A673 (cell line): Measurements from ENCODE around the gene MORN1. TPM values are rescaled to one million over a fixed set of nuclear protein-coding genes. Genes with fewer than 3 reads are reported as not detected.

Experiments used
- BruUV-seq: library from RNA; stranded (reverse); fragments of 400-500 nt; replicated peaks from 2 replicates; lab custom pipeline; 2021; lab: Mats Ljungman, UMichigan
- CTCF ChIA-PET: fragments of 300-600 bp; sonication (Branson Sonifier 250); formaldehyde crosslinking; loops from one replicate; lab custom pipeline; 2022; ENCODE audit warnings: antibody characterized with exemption; lab: Charles Lee
- POLR2A ChIA-PET: fragments of 300-600 bp; sonication (Branson Sonifier 250); formaldehyde crosslinking; loops from one replicate; lab custom pipeline; 2022; ENCODE audit warnings: antibody characterized with exemption; ENCODE audit not compliant: low non-redundant PET; lab: Charles Lee
- DNase-seq: peaks from one replicate; pipeline ENCODE4 v3.0.0-alpha.2; 2015; ENCODE audit warnings: low spot score
- H3K27ac ChIP-seq: fragments of 200-600 bp; sonication (generic); 2 replicates; pipeline ENCODE4 v1.5.1; 2016; ENCODE audit warnings: mixed run types, low read depth, mild to moderate bottlenecking, mixed read lengths, antibody characterized with exemption, low read length; ENCODE audit not compliant: poor library complexity, severe bottlenecking
- H3K27me3 ChIP-seq: fragments of 200-600 bp; sonication (generic); replicated peaks from 2 replicates; pipeline ENCODE4 v1.6.1; 2017; ENCODE audit warnings: mixed run types, low read depth, mild to moderate bottlenecking, mixed read lengths, antibody characterized with exemption, low read length; ENCODE audit not compliant: insufficient read depth, poor library complexity
- H3K36me3 ChIP-seq: fragments of 200-600 bp; sonication (generic); 2 replicates; pipeline ENCODE4 v1.6.1; 2016; ENCODE audit warnings: mixed run types, mild to moderate bottlenecking, mixed read lengths, antibody characterized with exemption, low read length; ENCODE audit not compliant: insufficient read depth, poor library complexity, severe bottlenecking
- H3K4me1 ChIP-seq: fragments of 200-600 bp; sonication (generic); 2 replicates; pipeline ENCODE4 v1.6.1; 2017; ENCODE audit warnings: mixed run types, mild to moderate bottlenecking, mixed read lengths, antibody characterized with exemption, low read length; ENCODE audit not compliant: insufficient read depth, poor library complexity, severe bottlenecking
- H3K4me3 ChIP-seq: fragments of 200-600 bp; sonication (generic); 2 replicates; pipeline ENCODE4 v1.5.1; 2016; ENCODE audit warnings: low read depth, mixed run types, mild to moderate bottlenecking, mixed read lengths, low read length; ENCODE audit not compliant: poor library complexity, severe bottlenecking
- H3K9me3 ChIP-seq: fragments of 200-600 bp; sonication (generic); 2 replicates; pipeline ENCODE4 v1.6.1; 2016; ENCODE audit warnings: mixed run types, low read depth, mild to moderate bottlenecking, mixed read lengths, antibody characterized with exemption, low read length; ENCODE audit not compliant: poor library complexity, severe bottlenecking
- CTCF ChIP-seq: fragments of 300-800, 200-600 bp; sonication (generic); conservative IDR thresholded peaks from 2 replicates; pipeline ENCODE4 v1.5.1; 2017; ENCODE audit warnings: low read depth, mild to moderate bottlenecking, antibody characterized with exemption, low read length, moderate library complexity, mixed read lengths
- EZH2 ChIP-seq: fragments of 200-600 bp; sonication (generic); IDR thresholded peaks from 2 replicates; pipeline ENCODE4 v1.6.1; 2017; ENCODE audit warnings: borderline replicate concordance, low read depth, mild to moderate bottlenecking, mixed read lengths, antibody characterized with exemption, low read length; ENCODE audit not compliant: poor library complexity, severe bottlenecking
- intact Hi-C: fragments of 100-400 bp; cut with micrococcal nuclease; formaldehyde crosslinking; loops from one replicate; pipeline ENCODE4 v1.10.0; 2022; ENCODE audit not compliant: unreplicated experiment
- total RNA-seq: library from RNA; stranded (reverse); gene quantifications from 2 replicates; pipeline ENCODE4 v1.2.3, GENCODE V29; 2021

MORN1 gene
- total RNA-seq, 1 experiment from 2014 or later: 24.7 TPM

DNA sequence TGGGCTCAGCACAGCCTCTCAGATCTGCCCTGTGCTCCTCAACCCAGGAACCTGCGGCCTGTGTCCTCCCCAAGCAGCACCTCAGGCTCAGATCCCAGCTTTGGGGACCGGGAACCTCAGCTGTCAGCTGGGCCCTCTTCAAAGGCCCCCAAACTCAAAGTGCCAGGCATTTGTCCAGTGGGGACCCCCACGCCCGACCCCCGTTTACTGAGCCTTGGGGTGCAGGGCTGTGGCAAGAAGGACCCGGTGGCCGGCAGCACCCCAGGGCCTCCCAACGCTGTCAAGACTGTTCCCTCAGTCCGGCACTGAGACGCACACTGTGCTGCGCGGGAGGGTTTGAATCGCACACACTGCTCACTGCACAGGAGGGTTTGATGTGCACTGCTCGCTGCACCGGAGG lies 35.0 kb downstream of the MORN1 start:
- Histone ChIP-seq H3K4me3 (no peak overlapping the region), H3K36me3 (no peaks in the 10 kb centered on the region), H3K9me3 (no peaks in the 10 kb centered on the region), H3K4me1 (no peaks in the 10 kb centered on the region), H3K27ac (no peak overlapping the region), H3K27me3 (no peaks in the 10 kb centered on the region)
- CTCF ChIA-PET: no interaction called here
- intact Hi-C loops: no loop called here
- TF ChIP-seq EZH2 (no peak), CTCF (no peak)
- no peak for DNase-seq
- POLR2A ChIA-PET: no interaction called here
- BruUV-seq: no TSS peak

- ChIA-PET POLR2A (no interaction called here), CTCF (no interaction called here)
- Histone ChIP-seq H3K27ac (no peak overlapping the region), H3K36me3 (no peaks in the 10 kb centered on the region), H3K4me3 (no peak overlapping the region), H3K27me3 (no peaks in the 10 kb centered on the region), H3K4me1 (no peaks in the 10 kb centered on the region), H3K9me3 (no peaks in the 10 kb centered on the region)
- TF ChIP-seq CTCF (no peak), EZH2 (no peak)
- BruUV-seq: no TSS peak
- DNase-seq: no peak
- intact Hi-C loops: no loop called here
These were observed 35.7 kb downstream of the MORN1 start for GRCh38 chr1:2355373-2356261.

DNA sequence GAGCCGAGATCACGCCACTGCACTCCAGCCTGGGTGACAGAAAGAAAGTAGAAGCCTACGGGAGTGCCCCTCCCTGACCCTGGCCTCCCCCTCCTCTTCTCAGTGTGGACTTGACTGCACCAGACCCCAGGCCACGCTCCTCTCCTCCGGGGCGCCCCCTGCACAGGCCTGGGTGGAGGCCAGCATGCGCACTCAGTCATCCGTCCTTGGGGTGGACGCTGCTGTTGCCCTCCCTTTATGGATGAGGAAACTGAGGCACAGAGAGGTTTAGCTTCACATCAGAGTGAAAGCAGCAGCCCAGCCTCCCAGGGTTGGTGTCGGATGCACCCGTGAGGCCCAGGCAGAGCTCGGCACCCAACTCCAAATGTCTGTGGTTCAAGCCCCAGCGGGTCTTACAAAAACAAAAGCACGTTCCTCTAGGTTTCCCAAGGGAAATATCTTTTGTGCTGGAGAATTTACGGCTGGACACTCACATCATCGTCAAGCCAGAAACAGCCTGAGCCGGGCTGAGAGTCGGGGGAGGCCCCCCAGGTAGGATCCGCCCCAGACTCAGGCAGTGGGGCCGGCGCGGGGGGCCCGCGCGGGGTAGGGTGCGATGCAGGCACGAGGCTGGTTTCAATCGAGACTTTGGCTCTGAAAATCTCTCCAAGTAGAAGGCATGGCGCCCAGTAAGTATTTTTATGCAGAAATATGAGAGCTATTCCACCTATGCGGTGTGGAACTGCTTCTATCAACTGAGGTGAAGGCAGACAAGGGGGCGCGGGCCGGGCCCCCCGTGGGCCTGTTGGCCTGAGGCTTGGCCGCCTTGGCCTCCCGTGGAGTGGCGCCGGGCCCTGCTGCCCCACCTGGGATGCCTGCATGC lies 36.6 kb downstream of the MORN1 start:
- ChIA-PET POLR2A (interaction anchor here (0.6 kb wide), 1 partner anchor 155 kb away, joined by 9 read pairs; no protein-coding TSS in a partner anchor), CTCF (no interaction called here)
- no peak for DNase-seq
- Histone ChIP-seq H3K4me3 (no peak overlapping the region), H3K9me3 (no peaks in the 10 kb centered on the region), H3K36me3 (no peaks in the 10 kb centered on the region), H3K27me3 (no peaks in the 10 kb centered on the region), H3K4me1 (no peaks in the 10 kb centered on the region), H3K27ac (no peak overlapping the region)
- intact Hi-C loops: no loop called here
- no TSS peak for BruUV-seq
- TF ChIP-seq EZH2 (no peak), CTCF (no peak)
